Astrocyte of the spinal cord (primary cell): Measurements from ENCODE around the gene CD96.
A peak's percentile ranks its signal among the peaks of the same experiment; 100 is the strongest.

Experiments used
- DNase-seq: peaks from one replicate; pipeline ENCODE4 v3.0.0; 2011; ENCODE audit warnings: low read depth, low spot score
- H3K4me3 ChIP-seq: 2 replicates; pipeline ENCODE4 v1.5.1; 2011; ENCODE audit warnings: low read depth, mild to moderate bottlenecking, low read length, moderate library complexity
- in situ Hi-C: cut with HindIII; loops from 2 replicates; pipeline ENCODE4 v1.10.0; 2017; ENCODE audit warnings: low sequenced_read_pairs
- TF ChIP-seq, protein P1 (sequence below): IDR thresholded peaks from 2 replicates; pipeline ENCODE4 v1.5.1; 2012; ENCODE audit warnings: low read depth, mild to moderate bottlenecking, low read length, inconsistent platforms

CD96 gene

DNA sequence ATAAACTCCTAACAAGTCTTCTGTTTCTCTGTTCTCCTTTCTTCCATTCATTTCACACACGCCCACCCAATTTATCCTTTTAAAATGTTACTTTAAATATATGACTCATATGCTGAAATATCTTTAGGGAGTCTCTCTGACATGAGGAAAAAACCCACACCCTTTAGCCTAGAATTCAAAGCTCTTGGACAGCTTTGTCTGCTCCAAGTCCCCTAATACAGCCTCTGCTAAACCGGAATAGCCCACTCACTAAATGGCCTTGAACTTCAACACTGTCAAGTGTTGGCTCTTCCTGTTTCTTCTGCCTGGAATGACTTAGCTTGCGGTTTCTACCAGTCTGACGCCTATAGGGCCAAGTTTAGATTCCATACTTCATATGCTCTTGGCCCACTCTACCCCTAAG lies 3.3 kb upstream of the CD96 start:
- in situ Hi-C loops: no loop called here
- DNase-seq: peak; percentile 49
- TF ChIP-seq, protein P1, sequence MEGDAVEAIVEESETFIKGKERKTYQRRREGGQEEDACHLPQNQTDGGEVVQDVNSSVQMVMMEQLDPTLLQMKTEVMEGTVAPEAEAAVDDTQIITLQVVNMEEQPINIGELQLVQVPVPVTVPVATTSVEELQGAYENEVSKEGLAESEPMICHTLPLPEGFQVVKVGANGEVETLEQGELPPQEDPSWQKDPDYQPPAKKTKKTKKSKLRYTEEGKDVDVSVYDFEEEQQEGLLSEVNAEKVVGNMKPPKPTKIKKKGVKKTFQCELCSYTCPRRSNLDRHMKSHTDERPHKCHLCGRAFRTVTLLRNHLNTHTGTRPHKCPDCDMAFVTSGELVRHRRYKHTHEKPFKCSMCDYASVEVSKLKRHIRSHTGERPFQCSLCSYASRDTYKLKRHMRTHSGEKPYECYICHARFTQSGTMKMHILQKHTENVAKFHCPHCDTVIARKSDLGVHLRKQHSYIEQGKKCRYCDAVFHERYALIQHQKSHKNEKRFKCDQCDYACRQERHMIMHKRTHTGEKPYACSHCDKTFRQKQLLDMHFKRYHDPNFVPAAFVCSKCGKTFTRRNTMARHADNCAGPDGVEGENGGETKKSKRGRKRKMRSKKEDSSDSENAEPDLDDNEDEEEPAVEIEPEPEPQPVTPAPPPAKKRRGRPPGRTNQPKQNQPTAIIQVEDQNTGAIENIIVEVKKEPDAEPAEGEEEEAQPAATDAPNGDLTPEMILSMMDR: no peak
- no peak overlapping the region for H3K4me3 ChIP-seq

DNA sequence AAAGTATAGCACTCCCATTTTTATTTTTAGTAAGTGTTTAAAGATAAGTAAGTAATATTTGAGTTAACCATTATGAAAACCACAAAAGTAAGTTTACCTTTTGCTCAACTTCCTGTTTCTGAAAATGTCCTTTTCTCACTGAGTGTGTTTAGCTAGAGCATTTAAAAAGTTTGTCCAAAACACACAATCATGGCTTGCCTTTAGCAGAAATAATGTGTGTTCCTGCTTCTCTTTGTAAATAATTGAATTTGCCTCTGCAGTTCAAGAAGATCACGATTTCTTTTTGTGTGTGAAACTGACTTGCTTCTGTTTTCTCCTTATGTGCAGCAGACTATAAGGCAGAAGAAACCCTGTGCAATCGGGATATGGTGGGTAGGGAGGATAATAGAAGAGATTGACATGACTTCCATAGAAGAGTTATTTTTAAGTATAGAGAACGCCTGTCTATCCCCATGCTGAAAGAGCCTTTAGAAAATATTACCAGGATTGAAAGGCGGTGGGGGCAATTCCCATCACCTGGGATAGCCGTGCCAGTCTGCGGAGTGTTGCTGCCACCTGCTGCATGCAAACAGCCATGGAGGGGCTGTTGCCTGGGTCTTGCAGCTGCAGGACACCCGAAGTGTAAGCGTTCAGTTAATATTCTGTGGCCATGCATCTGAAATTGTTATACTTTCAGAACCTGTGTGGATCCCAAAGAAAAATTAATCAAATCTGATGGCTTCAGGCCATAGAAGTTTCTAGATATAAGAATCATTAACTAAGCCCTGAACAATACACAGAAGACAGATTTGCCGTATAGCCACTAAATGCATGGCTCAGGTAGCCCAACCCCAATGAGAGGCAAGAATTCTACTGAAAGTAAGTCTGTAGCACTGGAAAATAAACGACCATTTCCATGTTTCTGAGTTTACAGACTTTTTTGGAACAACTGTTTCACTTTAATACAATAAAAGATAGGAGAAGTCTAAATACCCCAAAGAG lies 2.4 kb upstream of the CD96 start:
- TF ChIP-seq, protein P1: peak; percentile 87
- in situ Hi-C loops: no loop called here
- H3K4me3 ChIP-seq: no peak overlapping the region
- DNase-seq: peak; percentile 69

DNA sequence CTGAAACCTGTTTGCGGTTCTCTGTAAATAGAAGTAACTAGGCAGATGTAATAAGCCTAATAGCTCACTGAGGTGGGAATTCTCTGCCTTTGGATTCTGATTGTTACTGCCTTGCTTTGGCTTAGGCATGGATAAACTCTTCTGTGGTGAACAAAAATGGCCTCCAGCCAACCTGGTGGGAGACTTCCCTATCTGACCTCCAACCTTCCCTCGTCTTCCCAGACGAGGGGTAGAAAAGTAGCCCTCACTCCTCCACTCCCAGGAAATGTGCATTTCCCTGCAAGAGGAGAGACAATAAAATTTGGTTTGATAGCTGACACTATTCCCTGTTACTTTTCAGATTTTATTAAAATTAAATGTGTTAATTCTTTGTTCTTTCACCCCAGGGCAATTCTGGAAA lies 606 bp upstream of the CD96 start:
- DNase-seq: no peak

DNA sequence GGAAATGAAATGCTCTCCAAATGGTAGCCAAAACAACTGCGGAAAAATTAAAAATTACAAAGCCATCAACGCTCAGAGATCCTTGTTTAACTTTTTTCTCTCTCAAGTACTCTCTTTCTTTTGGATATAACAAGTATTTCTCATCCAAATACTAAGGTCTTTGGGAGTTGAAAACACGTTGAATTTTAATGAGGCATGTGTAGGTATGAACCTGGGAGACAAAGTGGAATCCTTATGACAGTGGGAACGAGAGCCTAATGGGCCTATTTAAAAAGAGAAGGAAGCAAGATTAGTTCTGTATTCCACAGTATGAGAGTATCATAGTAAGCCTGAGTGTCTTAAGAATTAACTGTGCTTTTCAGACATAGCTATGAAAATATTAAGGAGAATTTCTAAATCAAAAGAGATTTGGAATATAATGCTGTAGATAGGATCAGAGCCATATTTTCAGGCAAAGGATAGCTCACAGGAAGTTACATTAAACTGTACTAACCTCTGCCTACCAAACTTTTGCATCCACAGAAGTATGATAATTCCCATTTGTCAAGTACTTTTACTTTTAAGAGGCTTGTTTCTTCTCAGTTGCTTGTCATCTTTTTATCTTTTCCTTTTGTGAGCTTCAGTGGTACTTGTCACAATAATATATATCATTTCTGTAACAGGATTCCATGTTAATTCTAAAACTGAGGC lies 759 bp downstream of the CD96 start:
- no peak overlapping the region for H3K4me3 ChIP-seq
- TF ChIP-seq, protein P1: no peak
- DNase-seq: no peak
- in situ Hi-C loops: no loop called here

More for the DNA sequence above, 606 bp upstream of the CD96 start:
- H3K4me3 ChIP-seq: no peak overlapping the region
- in situ Hi-C loops: no loop called here
- TF ChIP-seq, protein P1: no peak

DNA sequence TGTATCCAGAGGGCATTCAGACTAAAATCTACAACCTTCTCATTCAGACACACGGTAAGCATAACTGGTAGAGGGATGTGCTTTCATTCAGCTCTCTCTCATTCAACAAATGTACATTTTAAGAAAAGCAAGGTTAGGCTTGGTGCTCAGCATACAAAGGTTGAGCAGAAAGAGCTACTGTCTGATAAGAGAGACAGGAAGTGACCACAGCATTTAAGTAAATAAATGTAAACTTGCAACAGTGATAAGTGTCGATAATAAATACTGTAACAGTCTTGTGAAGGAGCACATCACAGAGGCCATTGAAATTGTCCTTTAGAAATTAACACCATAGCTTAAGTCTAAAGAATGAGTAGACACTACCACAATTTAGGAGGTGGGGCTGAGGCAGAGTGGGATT lies 3.4 kb downstream of the CD96 start:
- no peak for DNase-seq
- in situ Hi-C loops: no loop called here
- TF ChIP-seq, protein P1: no peak
- no peak overlapping the region for H3K4me3 ChIP-seq

DNA sequence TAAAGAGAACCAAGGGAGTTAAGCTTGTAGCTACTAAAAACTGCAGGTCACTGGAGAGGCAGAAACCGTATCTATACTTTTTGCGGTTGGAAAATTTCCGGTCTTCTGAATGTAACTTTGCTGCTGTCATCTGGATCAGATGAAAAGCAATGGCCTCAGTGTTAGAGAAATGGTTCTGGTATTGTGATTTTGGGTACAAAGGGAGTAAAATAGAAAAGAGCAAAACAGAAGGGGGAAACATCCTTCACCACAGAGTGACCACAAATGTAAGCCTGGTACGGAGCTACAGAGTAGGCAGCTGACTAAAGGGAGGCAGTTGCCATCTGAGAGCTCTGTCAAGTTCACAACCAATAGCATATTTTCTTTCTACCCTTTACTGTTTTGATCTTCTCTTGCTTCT lies 5.6 kb downstream of the CD96 start:
- TF ChIP-seq, protein P1: no peak
- no peak for DNase-seq
- in situ Hi-C loops: no loop called here
- no peak overlapping the region for H3K4me3 ChIP-seq
